ENCODE measurements around the gene MPP2. TPM values are rescaled to one million over a fixed set of nuclear protein-coding genes. Genes with fewer than 3 reads are reported as not detected.

MPP2 gene
- total RNA-seq, 1 donor from 2014 or later = 51.6 TPM

DNA sequence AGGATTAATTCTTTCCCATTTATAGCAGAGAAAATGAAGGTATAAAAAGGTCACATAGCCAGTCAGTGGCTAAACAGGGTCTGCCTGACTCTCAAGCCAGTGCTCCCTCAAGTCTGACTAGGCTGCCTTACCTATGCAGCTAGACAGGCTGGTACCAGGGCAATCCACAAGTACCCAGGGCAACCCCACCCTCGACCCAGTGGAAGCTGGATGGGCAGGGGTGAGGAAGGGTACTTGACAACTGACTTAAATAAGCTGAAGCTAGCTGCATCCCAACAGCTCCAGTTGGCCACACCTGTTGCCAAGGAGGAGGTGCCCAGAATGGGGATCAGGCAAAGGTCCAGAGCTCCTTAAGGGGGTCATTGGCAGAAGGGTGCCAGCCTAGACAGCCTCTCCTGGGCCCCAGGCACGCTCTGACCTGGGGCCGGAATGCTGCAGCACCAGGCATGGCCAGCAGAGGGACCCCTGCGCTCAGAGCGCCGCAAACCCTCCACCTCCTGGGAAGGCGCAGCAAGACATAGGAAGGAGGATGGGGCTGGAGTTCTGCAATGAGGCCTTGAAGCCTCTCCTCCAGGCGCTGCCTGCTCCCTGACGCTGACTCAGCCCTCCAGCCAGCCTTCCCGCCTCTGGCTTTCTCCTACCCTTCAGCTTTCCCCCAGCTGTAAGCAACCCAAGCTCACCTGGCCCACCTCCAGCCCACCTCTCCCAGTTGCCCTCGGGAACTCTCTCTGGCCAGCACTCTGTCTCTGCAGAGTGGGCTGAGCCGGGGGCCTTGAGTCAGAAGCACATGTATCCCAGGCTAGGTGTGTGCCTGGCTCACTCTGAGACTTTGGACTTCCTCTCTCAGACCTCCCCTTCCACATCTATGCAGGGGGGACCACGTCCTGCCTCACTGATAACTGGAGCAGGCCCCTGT is 28.8 kb downstream of the MPP2 start:
- peaks cover 1% of the 10 kb centered on the region for H3K9me3 Mint-ChIP-seq (ENCODE audit: unreplicated experiment)
- H3K4me3 Mint-ChIP-seq (ENCODE audit: unreplicated experiment) = peak overlapping the region; percentile 16
- no peak overlapping the region for H3K27ac Mint-ChIP-seq (ENCODE audit: unreplicated experiment)
- no peaks in the 10 kb centered on the region for H3K4me1 Mint-ChIP-seq (ENCODE audit: low read depth, unreplicated experiment)
- peaks cover 6% of the 10 kb centered on the region for H3K27me3 Mint-ChIP-seq (ENCODE audit: unreplicated experiment)
- TF ChIP-seq, protein P1, sequence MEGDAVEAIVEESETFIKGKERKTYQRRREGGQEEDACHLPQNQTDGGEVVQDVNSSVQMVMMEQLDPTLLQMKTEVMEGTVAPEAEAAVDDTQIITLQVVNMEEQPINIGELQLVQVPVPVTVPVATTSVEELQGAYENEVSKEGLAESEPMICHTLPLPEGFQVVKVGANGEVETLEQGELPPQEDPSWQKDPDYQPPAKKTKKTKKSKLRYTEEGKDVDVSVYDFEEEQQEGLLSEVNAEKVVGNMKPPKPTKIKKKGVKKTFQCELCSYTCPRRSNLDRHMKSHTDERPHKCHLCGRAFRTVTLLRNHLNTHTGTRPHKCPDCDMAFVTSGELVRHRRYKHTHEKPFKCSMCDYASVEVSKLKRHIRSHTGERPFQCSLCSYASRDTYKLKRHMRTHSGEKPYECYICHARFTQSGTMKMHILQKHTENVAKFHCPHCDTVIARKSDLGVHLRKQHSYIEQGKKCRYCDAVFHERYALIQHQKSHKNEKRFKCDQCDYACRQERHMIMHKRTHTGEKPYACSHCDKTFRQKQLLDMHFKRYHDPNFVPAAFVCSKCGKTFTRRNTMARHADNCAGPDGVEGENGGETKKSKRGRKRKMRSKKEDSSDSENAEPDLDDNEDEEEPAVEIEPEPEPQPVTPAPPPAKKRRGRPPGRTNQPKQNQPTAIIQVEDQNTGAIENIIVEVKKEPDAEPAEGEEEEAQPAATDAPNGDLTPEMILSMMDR (IDR thresholded peaks at IDR 0.05; ENCODE audit: partially characterized antibody, unreplicated experiment) = peak; percentile 96
- peaks cover 4% of the 10 kb centered on the region for H3K36me3 Mint-ChIP-seq (ENCODE audit: unreplicated experiment)
- peak; percentile 89 for DNase-seq

GRCh38 chr17:43877451-43878155 is 29.7 kb downstream of the MPP2 start:
- H3K27ac Mint-ChIP-seq (ENCODE audit: unreplicated experiment) = no peak overlapping the region
- no peak overlapping the region for H3K4me3 Mint-ChIP-seq (ENCODE audit: unreplicated experiment)
- peaks cover 5% of the 10 kb centered on the region for H3K27me3 Mint-ChIP-seq (ENCODE audit: unreplicated experiment)
- peaks cover under 1% of the 10 kb centered on the region for H3K9me3 Mint-ChIP-seq (ENCODE audit: unreplicated experiment)
- H3K4me1 Mint-ChIP-seq (ENCODE audit: low read depth, unreplicated experiment) = no peaks in the 10 kb centered on the region
- TF ChIP-seq, protein P1 (IDR thresholded peaks at IDR 0.05; ENCODE audit: partially characterized antibody, unreplicated experiment) = no peak
- DNase-seq = no peak
- peaks cover 4% of the 10 kb centered on the region for H3K36me3 Mint-ChIP-seq (ENCODE audit: unreplicated experiment)

DNA sequence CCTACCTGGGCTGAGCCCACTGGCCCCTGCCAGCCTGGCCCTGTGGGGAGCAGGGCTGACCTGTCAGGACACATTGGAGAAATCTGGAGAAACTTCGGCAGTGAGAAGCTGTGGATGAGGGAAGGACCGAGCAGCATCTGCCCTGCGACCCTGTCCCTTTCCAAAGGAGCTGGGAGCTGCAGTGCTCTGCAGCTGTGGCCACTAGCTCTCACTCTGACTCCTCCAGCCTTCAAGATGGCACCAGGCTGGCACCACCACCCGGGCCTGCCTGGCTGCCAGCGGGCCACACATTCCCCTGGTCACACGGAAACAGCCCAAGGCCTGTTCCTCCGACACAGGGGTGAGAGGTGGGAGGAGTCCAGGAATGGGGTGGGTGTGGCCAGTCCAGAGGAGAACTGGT is 30.3 kb downstream of the MPP2 start:
- Mint-ChIP-seq H3K27me3 (ENCODE audit: unreplicated experiment) (peaks cover 5% of the 10 kb centered on the region), H3K9me3 (ENCODE audit: unreplicated experiment) (no peaks in the 10 kb centered on the region), H3K4me1 (ENCODE audit: low read depth, unreplicated experiment) (no peaks in the 10 kb centered on the region), H3K27ac (ENCODE audit: unreplicated experiment) (no peak overlapping the region), H3K36me3 (ENCODE audit: unreplicated experiment) (peaks cover 4% of the 10 kb centered on the region), H3K4me3 (ENCODE audit: unreplicated experiment) (no peak overlapping the region)
- TF ChIP-seq, protein P1 (IDR thresholded peaks at IDR 0.05; ENCODE audit: partially characterized antibody, unreplicated experiment) = no peak
- no peak for DNase-seq

- no peak for DNase-seq
- Mint-ChIP-seq H3K36me3 (ENCODE audit: unreplicated experiment) (peaks cover 4% of the 10 kb centered on the region), H3K27me3 (ENCODE audit: unreplicated experiment) (peaks cover 5% of the 10 kb centered on the region), H3K4me1 (ENCODE audit: low read depth, unreplicated experiment) (no peaks in the 10 kb centered on the region), H3K27ac (ENCODE audit: unreplicated experiment) (no peak overlapping the region), H3K4me3 (ENCODE audit: unreplicated experiment) (peak overlapping the region; percentile 26), H3K9me3 (ENCODE audit: unreplicated experiment) (no peaks in the 10 kb centered on the region)
- TF ChIP-seq, protein P1 (IDR thresholded peaks at IDR 0.05; ENCODE audit: partially characterized antibody, unreplicated experiment) = no peak
Measured at GRCh38 chr17:43875476-43876147, 31.7 kb downstream of the MPP2 start.
